ENCODE results near the gene TRIP12.

GRCh38 chr2:229832510-229832898 lies 89.3 kb downstream of the TRIP12 start:
- TF ChIP-seq BHLHE40 (IDR thresholded peaks at IDR 0.05; ENCODE audit: borderline replicate concordance) (no peak), ARNT (IDR thresholded peaks at IDR 0.05) (no peak), SP1 (IDR thresholded peaks at IDR 0.05) (no peak), NFRKB (IDR thresholded peaks at IDR 0.05) (no peak), HDGF (IDR thresholded peaks at IDR 0.05; ENCODE audit: borderline replicate concordance) (no peak), LEF1 (IDR thresholded peaks at IDR 0.05; ENCODE audit: borderline replicate concordance) (no peak), SUZ12 (IDR thresholded peaks at IDR 0.05) (no peak), FOXK2 (IDR thresholded peaks at IDR 0.05) (no peak), ELF4 (IDR thresholded peaks at IDR 0.05) (no peak), ZNF384 (IDR thresholded peaks at IDR 0.05) (no peak)
- TF ChIP-seq, protein P1, sequence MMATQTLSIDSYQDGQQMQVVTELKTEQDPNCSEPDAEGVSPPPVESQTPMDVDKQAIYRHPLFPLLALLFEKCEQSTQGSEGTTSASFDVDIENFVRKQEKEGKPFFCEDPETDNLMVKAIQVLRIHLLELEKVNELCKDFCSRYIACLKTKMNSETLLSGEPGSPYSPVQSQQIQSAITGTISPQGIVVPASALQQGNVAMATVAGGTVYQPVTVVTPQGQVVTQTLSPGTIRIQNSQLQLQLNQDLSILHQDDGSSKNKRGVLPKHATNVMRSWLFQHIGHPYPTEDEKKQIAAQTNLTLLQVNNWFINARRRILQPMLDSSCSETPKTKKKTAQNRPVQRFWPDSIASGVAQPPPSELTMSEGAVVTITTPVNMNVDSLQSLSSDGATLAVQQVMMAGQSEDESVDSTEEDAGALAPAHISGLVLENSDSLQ (IDR thresholded peaks at IDR 0.05): no peak

Measured in HEK293T (cell line).